UCSD-AML1 (cell line): ENCODE measurements around the gene PNPLA5.

ENCODE experiments used
- DNase-seq: peaks from one replicate; lab custom pipeline; 2025; ENCODE audit not compliant: unreplicated experiment; lab: John Stamatoyannopoulos, UW

PNPLA5 gene

GRCh38 chr22:43855431-43855830 is 36.4 kb downstream of the PNPLA5 start:
- no peak for DNase-seq

- no peak for DNase-seq
Observed at GRCh38 chr22:43854786-43855271, 37.0 kb downstream of the PNPLA5 start.

- no peak for DNase-seq
Observed at GRCh38 chr22:43854121-43854785, 37.6 kb downstream of the PNPLA5 start.

GRCh38 chr22:43853328-43853931 is 38.4 kb downstream of the PNPLA5 start:
- DNase-seq = no peak

- DNase-seq = peak; percentile 70
Observed at GRCh38 chr22:43852573-43853327, 39.1 kb downstream of the PNPLA5 start.

GRCh38 chr22:43851979-43852307 is 39.9 kb downstream of the PNPLA5 start:
- DNase-seq = no peak

- DNase-seq = no peak
Observed at GRCh38 chr22:43851058-43851978, 40.5 kb downstream of the PNPLA5 start.

- no peak for DNase-seq
Observed at GRCh38 chr22:43850529-43850928, 41.3 kb downstream of the PNPLA5 start.

GRCh38 chr22:43849731-43850130 is 42.1 kb downstream of the PNPLA5 start:
- DNase-seq = no peak

GRCh38 chr22:43848366-43849171 is 43.2 kb downstream of the PNPLA5 start:
- no peak for DNase-seq

GRCh38 chr22:43847376-43848289 is 44.2 kb downstream of the PNPLA5 start:
- no peak for DNase-seq

GRCh38 chr22:43846966-43847365 is 44.8 kb downstream of the PNPLA5 start:
- no peak for DNase-seq

GRCh38 chr22:43845981-43846380 is 45.8 kb downstream of the PNPLA5 start:
- DNase-seq = no peak

- DNase-seq = no peak
Observed at GRCh38 chr22:43844560-43845545, 47.0 kb downstream of the PNPLA5 start.

- DNase-seq = no peak
Observed at GRCh38 chr22:43843783-43844530, 47.9 kb downstream of the PNPLA5 start.

GRCh38 chr22:43841742-43842141 is 50.1 kb downstream of the PNPLA5 start:
- no peak for DNase-seq

- DNase-seq = no peak
Observed at GRCh38 chr22:43840851-43841250, 51.0 kb downstream of the PNPLA5 start.
